ENCODE measurements around the gene BRWD1. TPM values are rescaled to one million over a fixed set of nuclear protein-coding genes. Genes with fewer than 3 reads are reported as not detected.

The BRWD1 gene
- polyA plus RNA-seq, 3 donors: 46.4 to 53.0 (median 50.4) TPM

DNA sequence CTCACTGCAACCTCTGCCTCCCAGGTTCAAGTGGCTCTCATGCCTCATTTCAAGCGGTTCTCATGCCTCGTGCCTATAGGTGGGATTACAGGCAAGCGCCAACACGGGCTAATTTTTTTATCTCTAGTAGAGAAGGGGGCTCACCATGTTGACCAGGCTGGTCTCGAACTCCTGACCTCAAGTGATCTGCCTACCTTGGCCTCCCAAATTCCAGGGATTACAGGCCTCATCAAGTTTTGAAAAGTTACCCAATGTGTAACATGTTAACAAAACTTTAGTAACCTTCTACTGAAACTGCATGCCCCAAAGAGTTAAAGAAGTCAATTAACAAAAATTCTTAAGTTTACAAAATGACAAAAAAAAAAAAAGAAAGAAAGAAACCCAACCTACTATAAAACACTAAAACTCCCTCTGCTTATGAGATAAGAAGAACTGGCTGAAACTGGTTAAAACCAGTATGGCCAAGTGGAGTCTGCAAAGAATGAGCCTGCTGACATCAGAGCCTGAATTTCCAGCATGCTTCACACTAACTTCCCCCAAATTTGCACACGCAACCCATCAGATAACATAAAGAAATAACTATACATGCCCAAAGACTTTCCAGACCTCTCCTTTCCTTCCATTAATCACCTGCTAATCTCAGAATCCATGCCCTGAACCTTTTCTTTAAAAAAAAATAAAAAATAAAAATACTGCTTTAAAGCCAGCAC lies 104.7 kb downstream of the BRWD1 start:
- no peak for DNase-seq (ENCODE audit: low read depth in 3 of 3, low spot score in 2 of 3)

DNA sequence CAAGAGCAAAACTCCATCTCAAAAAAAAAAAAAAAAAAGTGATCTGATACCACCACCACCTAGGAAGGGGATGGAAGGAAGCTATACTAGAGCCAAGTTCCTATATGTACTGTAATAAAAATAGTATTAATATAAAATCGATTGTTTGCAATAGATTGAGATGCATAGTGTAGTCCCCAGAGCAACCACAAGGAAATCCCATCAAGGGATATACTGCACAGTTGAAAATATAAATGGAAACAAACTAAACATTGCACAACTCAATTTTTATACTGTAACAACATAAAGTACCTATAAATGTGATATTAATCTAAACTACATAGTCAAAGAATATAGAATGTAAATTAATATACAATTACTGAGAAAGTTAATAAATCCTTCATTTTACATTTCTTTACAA lies 109.3 kb downstream of the BRWD1 start:
- DNase-seq (ENCODE audit: low read depth in 3 of 3, low spot score in 2 of 3): no peak

GRCh38 chr21:39198800-39199199 lies 114.6 kb downstream of the BRWD1 start:
- DNase-seq (ENCODE audit: low read depth in 3 of 3, low spot score in 2 of 3): no peak

- DNase-seq (ENCODE audit: low read depth in 3 of 3, low spot score in 2 of 3): no peak
Measured at GRCh38 chr21:39197448-39198233, 115.8 kb downstream of the BRWD1 start.

DNA sequence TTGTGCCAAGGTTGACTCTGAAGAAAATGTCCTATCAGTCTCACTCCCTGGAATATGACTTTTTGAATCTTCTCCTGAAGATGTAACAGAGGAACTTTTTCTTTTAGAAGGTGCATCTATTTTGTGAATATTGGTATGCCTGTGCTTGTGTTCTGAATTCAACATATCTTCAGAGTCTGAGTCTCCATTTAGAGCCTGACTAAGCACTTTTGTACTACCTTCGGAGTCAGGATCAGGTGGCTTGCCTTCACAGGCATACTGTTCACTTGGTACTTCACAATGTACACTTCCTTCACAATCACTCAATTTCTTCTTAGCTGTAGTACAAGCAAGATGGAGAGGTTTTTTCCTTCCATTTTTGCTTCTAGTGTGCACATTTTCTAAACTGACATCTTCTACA lies 116.6 kb downstream of the BRWD1 start:
- DNase-seq (ENCODE audit: low read depth in 3 of 3, low spot score in 2 of 3): no peak

- DNase-seq (ENCODE audit: low read depth in 3 of 3, low spot score in 2 of 3): no peak
Measured at GRCh38 chr21:39196310-39196709, 117.1 kb downstream of the BRWD1 start.

DNA sequence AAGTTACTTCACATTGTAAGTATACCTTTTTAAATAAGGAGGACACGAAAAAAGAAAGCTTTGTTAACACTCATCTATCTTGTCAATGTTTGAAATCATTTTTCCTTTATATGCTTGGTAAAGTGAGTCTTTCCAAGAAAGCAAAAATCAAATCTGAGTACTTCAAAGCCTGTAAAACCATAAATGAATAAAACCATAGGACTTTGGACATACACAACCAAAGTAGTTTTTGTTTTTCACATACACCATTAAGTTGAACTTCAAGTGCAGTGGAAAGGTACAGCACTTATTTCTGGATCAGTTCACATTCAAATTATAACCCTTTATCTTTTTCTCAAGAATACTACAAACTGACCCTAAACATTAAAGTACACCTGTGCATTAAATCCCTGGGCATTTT lies 120.1 kb downstream of the BRWD1 start:
- DNase-seq (ENCODE audit: low read depth in 3 of 3, low spot score in 2 of 3): no peak

DNA sequence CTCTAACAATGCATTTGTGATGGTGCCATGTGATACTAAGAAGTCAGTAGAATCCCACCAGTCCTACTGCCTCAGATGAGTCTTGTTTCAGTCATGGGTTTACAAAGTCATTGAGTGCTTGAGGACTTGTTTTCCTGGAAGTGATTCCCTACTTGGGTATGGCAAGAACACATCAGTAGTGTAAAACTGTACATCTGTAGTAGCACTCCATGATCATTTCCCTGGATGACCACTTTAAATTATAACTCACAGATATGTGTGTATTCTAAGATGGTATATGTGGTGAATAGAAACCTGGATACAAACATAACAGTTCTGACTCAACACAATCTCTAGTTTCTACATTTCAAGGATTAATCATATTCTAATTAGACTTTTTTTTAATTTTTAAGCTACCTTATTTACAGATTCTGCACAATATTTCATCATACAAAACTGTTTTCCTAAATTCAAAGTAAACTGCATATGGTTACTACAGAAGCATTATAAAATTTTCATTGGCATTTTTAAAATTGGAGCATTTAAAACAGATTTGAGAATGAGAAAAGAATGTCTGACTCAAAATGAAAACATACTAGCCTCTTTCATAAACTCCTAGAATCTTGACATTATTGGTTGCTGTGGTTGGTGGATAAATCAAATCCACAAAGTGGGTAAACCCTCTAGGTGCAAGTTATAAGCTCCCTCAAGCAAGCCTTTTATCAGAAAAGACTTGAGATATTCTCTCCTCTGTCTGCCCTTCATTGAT lies 123.4 kb downstream of the BRWD1 start:
- no peak for DNase-seq (ENCODE audit: low read depth in 3 of 3, low spot score in 2 of 3)

DNA sequence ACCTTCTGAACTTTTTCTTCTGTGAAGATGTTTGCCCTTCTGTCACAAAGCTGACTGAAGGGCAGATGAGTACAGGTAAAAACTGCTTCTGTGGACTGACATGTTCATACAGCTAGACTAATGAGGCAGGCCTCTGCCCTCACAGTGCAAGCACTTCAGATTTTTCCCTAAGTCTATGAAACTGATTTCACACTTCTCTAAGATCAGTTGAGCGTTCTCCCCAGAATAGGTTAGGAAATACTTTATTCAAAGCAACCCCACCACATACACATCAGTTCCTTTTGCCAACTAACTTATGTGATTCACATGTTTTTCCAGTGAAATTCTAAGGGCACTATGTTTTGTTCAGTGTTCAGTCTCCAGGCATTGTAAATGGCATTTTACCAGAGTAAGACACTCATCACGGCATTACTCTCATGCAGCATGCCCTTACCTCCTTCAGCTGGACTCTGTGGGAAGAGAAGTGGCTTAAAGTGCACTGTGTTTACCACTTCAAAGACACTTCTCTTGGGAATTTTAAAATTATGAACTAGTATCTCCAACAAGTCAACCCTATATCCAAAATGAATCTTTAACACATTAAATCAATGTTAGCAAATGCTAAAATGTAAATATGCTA lies 124.8 kb downstream of the BRWD1 start:
- DNase-seq (ENCODE audit: low read depth in 3 of 3, low spot score in 2 of 3): no peak

GRCh38 chr21:39187141-39187540 lies 126.3 kb downstream of the BRWD1 start:
- no peak for DNase-seq (ENCODE audit: low read depth in 3 of 3, low spot score in 2 of 3)

DNA sequence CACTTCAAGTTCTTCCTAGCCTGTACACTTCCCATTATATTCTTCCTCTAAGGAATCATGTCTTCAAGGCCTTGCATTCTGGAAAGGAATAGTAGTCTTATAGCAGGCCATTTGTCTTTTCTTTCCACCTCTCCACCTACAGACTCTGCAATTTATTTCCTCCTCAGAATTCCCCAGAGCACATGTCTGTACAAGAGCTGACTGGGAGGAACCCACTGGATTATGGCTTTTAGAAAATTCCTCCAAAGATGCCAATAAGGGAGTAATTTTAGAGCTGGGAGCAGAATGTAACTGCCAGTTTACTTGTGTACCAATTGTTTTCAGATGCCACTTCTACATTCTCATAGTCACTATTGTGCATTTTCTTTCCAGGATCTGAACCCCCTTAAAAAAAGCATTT lies 126.8 kb downstream of the BRWD1 start:
- no peak for DNase-seq (ENCODE audit: low read depth in 3 of 3, low spot score in 2 of 3)

DNA sequence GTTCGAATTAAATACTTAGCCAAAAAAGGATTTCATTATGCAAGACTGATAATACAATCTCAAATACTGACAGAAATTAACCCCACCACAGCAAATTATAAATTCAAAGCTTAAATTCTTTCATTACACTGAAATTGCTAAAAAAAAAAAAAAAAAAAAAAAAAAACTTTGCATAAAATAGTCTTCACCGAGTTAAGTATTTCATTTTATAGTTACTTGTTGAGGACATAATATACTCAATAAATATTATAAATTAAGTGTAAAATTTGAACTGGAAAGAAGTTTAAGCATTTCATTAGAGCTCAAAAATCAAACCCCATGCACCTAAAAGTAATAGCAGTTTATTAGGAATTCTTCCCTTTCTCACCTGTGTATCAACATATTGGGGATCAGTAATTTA lies 128.3 kb downstream of the BRWD1 start:
- no peak for DNase-seq (ENCODE audit: low read depth in 3 of 3, low spot score in 2 of 3)

- no peak for DNase-seq (ENCODE audit: low read depth in 3 of 3, low spot score in 2 of 3)
Measured at GRCh38 chr21:39184050-39184980, 129.1 kb downstream of the BRWD1 start.

GRCh38 chr21:39183272-39184049 lies 130.0 kb downstream of the BRWD1 start, which contains the start of gene PSMG1:
Gene PSMG1 (minus strand): TSS chr21:39183451. CDS start chr21:39183385, 66 bp downstream.
- DNase-seq (ENCODE audit: low read depth in 3 of 3, low spot score in 2 of 3): peak; percentile 71 to 80 (median 78)

DNA sequence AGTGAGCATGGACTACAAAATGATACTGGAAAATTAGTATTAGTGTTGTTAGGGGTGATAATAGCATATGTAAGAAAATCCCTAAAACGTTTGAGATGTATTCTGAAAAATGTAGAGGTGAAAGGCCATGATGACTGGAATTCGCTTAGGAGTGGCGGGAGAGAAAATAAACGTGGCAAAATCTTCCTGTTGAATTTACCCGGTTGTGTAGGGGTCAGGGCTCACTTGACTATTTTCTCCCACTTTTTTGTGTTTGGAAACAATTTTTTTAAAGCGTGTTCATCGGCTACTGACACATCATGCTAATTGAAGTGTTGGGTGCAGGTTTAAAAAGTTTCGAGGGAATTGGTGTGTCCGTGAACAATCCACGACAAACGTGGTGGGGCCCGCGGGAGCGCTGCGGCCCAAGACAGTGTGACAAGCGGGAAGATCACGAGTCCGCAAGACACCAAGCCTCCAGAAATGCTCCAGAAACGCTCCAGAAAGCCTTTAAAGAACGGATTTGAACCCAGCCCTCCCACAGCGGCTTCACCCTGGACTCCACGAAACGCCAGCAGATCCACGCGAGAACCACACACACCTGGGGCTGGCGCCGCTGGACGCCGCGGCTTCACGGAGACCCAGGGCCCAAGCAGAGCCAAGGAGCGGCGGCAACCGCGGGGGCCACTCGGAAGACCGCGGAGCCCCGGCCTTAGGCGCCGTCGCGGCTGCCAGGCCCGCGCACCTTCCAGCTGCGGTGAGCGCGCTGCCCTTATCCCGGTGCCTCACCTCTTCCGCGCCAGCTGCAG lies 130.8 kb downstream of the BRWD1 start:
- peak in 1 of 3 donors; percentile 33 for DNase-seq (ENCODE audit: low read depth in 3 of 3, low spot score in 2 of 3)

- no peak for DNase-seq (ENCODE audit: low read depth in 3 of 3, low spot score in 2 of 3)
Measured at GRCh38 chr21:39182016-39182415, 131.4 kb downstream of the BRWD1 start.

- DNase-seq (ENCODE audit: low read depth in 3 of 3, low spot score in 2 of 3): no peak
Measured at GRCh38 chr21:39181205-39181818, 132.1 kb downstream of the BRWD1 start.
